NCI-H526 (cell line): ENCODE measurements around the gene TRAPPC2L.

Experiments
- DNase-seq, 2 experiments: peaks; one replicate each; lab custom pipeline; 2025; lab: John Stamatoyannopoulos, UW

The TRAPPC2L gene

GRCh38 chr16:88861359-88861758, 4.4 kb downstream of the TRAPPC2L start:
- no peak for DNase-seq

- DNase-seq, result no peak
Measured at GRCh38 chr16:88862968-88863367, 6.0 kb downstream of the TRAPPC2L start.

- DNase-seq, result no peak
Measured at GRCh38 chr16:88863426-88863825, 6.5 kb downstream of the TRAPPC2L start.

GRCh38 chr16:88864099-88864498, 7.2 kb downstream of the TRAPPC2L start:
- DNase-seq, result no peak

GRCh38 chr16:88864521-88864920, 7.6 kb downstream of the TRAPPC2L start:
- DNase-seq, result no peak

- no peak for DNase-seq
Measured at GRCh38 chr16:88865310-88865709, 8.4 kb downstream of the TRAPPC2L start.

GRCh38 chr16:88865742-88866141, 8.8 kb downstream of the TRAPPC2L start:
- DNase-seq, result no peak

GRCh38 chr16:88866151-88866920, 9.4 kb downstream of the TRAPPC2L start, which contains the start of gene PABPN1L:
TSS of gene PABPN1L (minus strand) at chr16:88866660. CDS start at chr16:88866606, 54 bp downstream.
- no peak for DNase-seq

- no peak for DNase-seq
Measured at GRCh38 chr16:88867581-88868246, 10.8 kb downstream of the TRAPPC2L start.

GRCh38 chr16:88868974-88869672, 12.2 kb downstream of the TRAPPC2L start:
- DNase-seq, result no peak

GRCh38 chr16:88869673-88869980, 12.7 kb downstream of the TRAPPC2L start:
- no peak for DNase-seq

GRCh38 chr16:88870608-88871348, 13.9 kb downstream of the TRAPPC2L start:
- peak; percentile 32 to 78 for DNase-seq

- no peak for DNase-seq
Measured at GRCh38 chr16:88871349-88871702, 14.4 kb downstream of the TRAPPC2L start.

- no peak for DNase-seq
Measured at GRCh38 chr16:88871730-88872416, 14.9 kb downstream of the TRAPPC2L start.

GRCh38 chr16:88872650-88873331, 15.9 kb downstream of the TRAPPC2L start:
- DNase-seq, result no peak

- no peak for DNase-seq
Measured at GRCh38 chr16:88874938-88875599, 18.1 kb downstream of the TRAPPC2L start.

GRCh38 chr16:88875703-88876234, 18.8 kb downstream of the TRAPPC2L start:
- DNase-seq, result no peak

- DNase-seq, result no peak
Measured at GRCh38 chr16:88876942-88877526, 20.1 kb downstream of the TRAPPC2L start.

- no peak for DNase-seq
Measured at GRCh38 chr16:88877564-88878289, 20.8 kb downstream of the TRAPPC2L start.
